ENCODE results near the gene LDB3. TPM values are rescaled to one million over a fixed set of nuclear protein-coding genes. Genes with fewer than 3 reads are reported as not detected.

Gene LDB3
- total and polyA plus RNA-seq, 9 of the 15 experiments (the other 6 are each of a cell fraction or from before 2014, with no cell fraction given), result 0.03 TPM; not detected in 8

GRCh38 chr10:86673827-86674581 is 5.7 kb downstream of the LDB3 start:
- no TSS peak for BruUV-seq (replicated peaks)
- H3K4me3 ChIP-seq, result no peak overlapping the region
- peaks cover 0 to 2% of the 10 kb centered on the region in 2 experiments; a peak in 1 of 5 replicates for H3K27me3 ChIP-seq (ENCODE audit: control insufficient read depth in 2 of 2, insufficient read depth in 2 of 2, low read length in 2 of 2)
- H3K79me2 ChIP-seq (ENCODE audit: control insufficient read depth, insufficient read depth, low read length), result no peaks in the 10 kb centered on the region
- DNase-seq (ENCODE audit: extremely low read depth in 1 of 4, low spot score in 3 of 4) (no peak), ATAC-seq (no peak), FAIRE-seq (no peak)
- intact Hi-C loops (cut with micrococcal nuclease), result no loop called here
- TF ChIP-seq KDM1A (IDR thresholded peaks at IDR 0.05), result no peak
- no peak for TF ChIP-seq CREB5 (CRISPR knock-in tag; IDR thresholded peaks at IDR 0.05)
- no peak for TF ChIP-seq HDAC2 (IDR thresholded peaks at IDR 0.05)
- no peak for TF ChIP-seq NR2F6 (CRISPR knock-in tag; IDR thresholded peaks at IDR 0.05)
- no peak overlapping the region for H2AFZ ChIP-seq (ENCODE audit: low read depth, low read length)
- 3% methylated on average over 8 of the region's 11 CpGs for WGBS (ENCODE audit: insufficient coverage, low coverage, missing lambda C conversion rate)
- H4K20me1 ChIP-seq (replicated peaks; ENCODE audit: control insufficient read depth, insufficient read depth, low read length), result no peaks in the 10 kb centered on the region
- no peaks in the 10 kb centered on the region for H3K9me1 ChIP-seq (ENCODE audit: control insufficient read depth, insufficient read depth, low read length)
- H3K9ac ChIP-seq (ENCODE audit: insufficient read depth in 1 of 2, low read depth in 2 of 2, low read length in 2 of 2), result no peak overlapping the region
- peaks cover 1 to 5% of the 10 kb centered on the region in 2 experiments; a peak in 3 of 5 replicates for H3K4me1 ChIP-seq (replicated peaks in 1 of 2; ENCODE audit: control insufficient read depth in 2 of 2, insufficient read depth in 2 of 2, low read length in 2 of 2)
- H3K4me2 ChIP-seq (ENCODE audit: insufficient read depth, low read length), result no peak overlapping the region
- ChIA-PET POLR2A (interaction anchor here (0.5 kb wide), 1 partner anchor 9 kb away, joined by 4 read pairs; no protein-coding TSS in a partner anchor), CTCF (ENCODE audit: low intra/inter-chr PET ratio) (no interaction called here)
- H3K27ac ChIP-seq (ENCODE audit: extremely low read depth, low read depth, low read length), result no peak overlapping the region
- no peaks in the 10 kb centered on the region for H3K36me3 ChIP-seq (ENCODE audit: control insufficient read depth, insufficient read depth, low read length)
- in situ Hi-C loops (cut with MboI), result no loop called here
- no peaks in the 10 kb centered on the region for H3K9me3 ChIP-seq (replicated peaks; ENCODE audit: control insufficient read depth, insufficient read depth, low read depth, low read length)
